GM18858 (cell line): ENCODE data around the gene STN1.

Source experiments
- ATAC-seq: cut with Tn5 transposase; IDR thresholded peaks from one replicate; pipeline ENCODE4 v1.9.1; 2021; ENCODE audit not compliant: unreplicated experiment

STN1 gene

GRCh38 chr10:103918053-103918846 is at the start of gene STN1:
STN1 (minus strand) TSS chr10:103918184; CDS start chr10:103917594, 590 bp downstream.
- ATAC-seq, result peak; percentile 79

- peak; percentile 17 for ATAC-seq
Observed at GRCh38 chr10:103967448-103968071, 49.6 kb upstream of the STN1 start.

- peak; percentile 62 for ATAC-seq
Observed at GRCh38 chr10:103966671-103967447, 48.9 kb upstream of the STN1 start, which contains the start of gene SLK. SLK (plus strand) TSS chr10:103967140; CDS start chr10:103967746, 606 bp downstream.

GRCh38 chr10:103960103-103960502 is 42.1 kb upstream of the STN1 start:
- no peak for ATAC-seq

GRCh38 chr10:103958996-103959395 is 41.0 kb upstream of the STN1 start:
- no peak for ATAC-seq

GRCh38 chr10:103954543-103954942 is 36.6 kb upstream of the STN1 start:
- ATAC-seq, result no peak

GRCh38 chr10:103951942-103952341 is 34.0 kb upstream of the STN1 start:
- ATAC-seq, result no peak

GRCh38 chr10:103951183-103951582 is 33.2 kb upstream of the STN1 start:
- ATAC-seq, result no peak

GRCh38 chr10:103949728-103950127 is 31.7 kb upstream of the STN1 start:
- ATAC-seq, result no peak

- ATAC-seq, result no peak
Observed at GRCh38 chr10:103947799-103948516, 30.0 kb upstream of the STN1 start.

GRCh38 chr10:103942866-103943265 is 24.9 kb upstream of the STN1 start:
- ATAC-seq, result no peak

GRCh38 chr10:103941801-103942200 is 23.8 kb upstream of the STN1 start:
- ATAC-seq, result no peak

- ATAC-seq, result no peak
Observed at GRCh38 chr10:103939522-103939921, 21.5 kb upstream of the STN1 start.

- ATAC-seq, result no peak
Observed at GRCh38 chr10:103936022-103936421, 18.0 kb upstream of the STN1 start.

GRCh38 chr10:103934308-103934707 is 16.3 kb upstream of the STN1 start:
- ATAC-seq, result no peak

- ATAC-seq, result no peak
Observed at GRCh38 chr10:103933557-103934121, 15.7 kb upstream of the STN1 start.

GRCh38 chr10:103932971-103933370 is 15.0 kb upstream of the STN1 start:
- no peak for ATAC-seq

GRCh38 chr10:103932271-103932670 is 14.3 kb upstream of the STN1 start:
- no peak for ATAC-seq

GRCh38 chr10:103931603-103932002 is 13.6 kb upstream of the STN1 start:
- no peak for ATAC-seq

GRCh38 chr10:103930881-103931280 is 12.9 kb upstream of the STN1 start:
- ATAC-seq, result no peak

GRCh38 chr10:103930449-103930848 is 12.5 kb upstream of the STN1 start:
- ATAC-seq, result no peak
